ENCODE measurements around the gene ALPI.
"Not testable (repeated sequence)": the region's sequence is repeated elsewhere in the genome, so short reads cannot be mapped to it uniquely, and the experiment has no call there.

ALPI gene

GRCh38 chr2:232443047-232443446 lies 12.9 kb upstream of the ALPI start:
- ATAC-seq, result not testable (repeated sequence)

GRCh38 chr2:232443669-232444408 lies 12.1 kb upstream of the ALPI start:
- ATAC-seq, result not testable (repeated sequence)

GRCh38 chr2:232444409-232445148 lies 11.4 kb upstream of the ALPI start:
- peak; percentile 61 for ATAC-seq
- no peak for TF ChIP-seq ZNF8 (CRISPR knock-in tag; IDR thresholded peaks at IDR 0.05)
- no peak for TF ChIP-seq ZNF565 (CRISPR knock-in tag; conservative IDR thresholded peaks at IDR 0.05; ENCODE audit: low read depth)
- TF ChIP-seq PATZ1 (CRISPR knock-in tag; IDR thresholded peaks at IDR 0.05; ENCODE audit: borderline replicate concordance), result no peak
- no peak for TF ChIP-seq CSDC2 (CRISPR knock-in tag; IDR thresholded peaks at IDR 0.05)
- TF ChIP-seq ESRRG (CRISPR knock-in tag; IDR thresholded peaks at IDR 0.05), result no peak
- TF ChIP-seq CREB5 (CRISPR knock-in tag; IDR thresholded peaks at IDR 0.05; ENCODE audit: low read depth), result no peak

GRCh38 chr2:232445149-232445885 lies 10.6 kb upstream of the ALPI start:
- ATAC-seq, result not testable (repeated sequence)

- ATAC-seq, result peak; percentile 74
Observed at GRCh38 chr2:232446266-232446777, 9.6 kb upstream of the ALPI start.

- no peak for ATAC-seq
- no peak for TF ChIP-seq ZC3H10 (CRISPR knock-in tag; IDR thresholded peaks at IDR 0.05)
- no peak for TF ChIP-seq ARNTL (CRISPR knock-in tag; IDR thresholded peaks at IDR 0.05; ENCODE audit: borderline replicate concordance, low read depth)
- no peak for TF ChIP-seq PATZ1 (CRISPR knock-in tag; IDR thresholded peaks at IDR 0.05; ENCODE audit: borderline replicate concordance)
Observed at GRCh38 chr2:232447091-232447620, 8.8 kb upstream of the ALPI start.

- TF ChIP-seq ESRRG (CRISPR knock-in tag; IDR thresholded peaks at IDR 0.05) (no peak), ARNTL (CRISPR knock-in tag; IDR thresholded peaks at IDR 0.05; ENCODE audit: borderline replicate concordance, low read depth) (no peak), ZFP3 (CRISPR knock-in tag; IDR thresholded peaks at IDR 0.05) (no peak), CREB5 (CRISPR knock-in tag; IDR thresholded peaks at IDR 0.05; ENCODE audit: low read depth) (no peak), TOX (CRISPR knock-in tag; IDR thresholded peaks at IDR 0.05; ENCODE audit: borderline replicate concordance) (no peak), TSHZ2 (CRISPR knock-in tag; IDR thresholded peaks at IDR 0.05) (no peak), RARB (CRISPR knock-in tag; IDR thresholded peaks at IDR 0.05) (no peak), PATZ1 (CRISPR knock-in tag; IDR thresholded peaks at IDR 0.05; ENCODE audit: borderline replicate concordance) (no peak), ZNF565 (CRISPR knock-in tag; conservative IDR thresholded peaks at IDR 0.05; ENCODE audit: low read depth) (no peak), ZFP30 (CRISPR knock-in tag; IDR thresholded peaks at IDR 0.05) (no peak)
- no peak for ATAC-seq
Observed at GRCh38 chr2:232447638-232448303, 8.2 kb upstream of the ALPI start.
